ENCODE data around the gene CELSR2.

DNA sequence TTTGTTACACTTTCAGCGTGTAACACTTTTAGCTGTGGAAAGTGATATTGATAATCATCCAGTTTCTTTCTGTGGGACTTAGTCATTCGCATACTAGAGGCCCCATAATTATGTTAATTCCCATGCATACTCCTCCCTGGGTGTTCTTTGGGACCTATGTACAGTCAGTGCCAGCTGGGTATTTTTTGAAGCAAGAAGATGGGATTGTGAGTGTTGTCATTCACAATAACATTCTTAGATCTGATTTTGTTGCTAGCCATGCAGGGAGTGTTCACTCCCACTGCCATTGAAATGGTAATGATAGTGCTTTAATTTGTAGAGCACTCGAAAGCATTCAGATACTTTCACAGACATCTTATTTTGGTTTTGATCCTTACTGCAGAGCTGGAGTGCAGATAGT lies 24.0 kb upstream of the CELSR2 start:
- TF ChIP-seq, protein P1, sequence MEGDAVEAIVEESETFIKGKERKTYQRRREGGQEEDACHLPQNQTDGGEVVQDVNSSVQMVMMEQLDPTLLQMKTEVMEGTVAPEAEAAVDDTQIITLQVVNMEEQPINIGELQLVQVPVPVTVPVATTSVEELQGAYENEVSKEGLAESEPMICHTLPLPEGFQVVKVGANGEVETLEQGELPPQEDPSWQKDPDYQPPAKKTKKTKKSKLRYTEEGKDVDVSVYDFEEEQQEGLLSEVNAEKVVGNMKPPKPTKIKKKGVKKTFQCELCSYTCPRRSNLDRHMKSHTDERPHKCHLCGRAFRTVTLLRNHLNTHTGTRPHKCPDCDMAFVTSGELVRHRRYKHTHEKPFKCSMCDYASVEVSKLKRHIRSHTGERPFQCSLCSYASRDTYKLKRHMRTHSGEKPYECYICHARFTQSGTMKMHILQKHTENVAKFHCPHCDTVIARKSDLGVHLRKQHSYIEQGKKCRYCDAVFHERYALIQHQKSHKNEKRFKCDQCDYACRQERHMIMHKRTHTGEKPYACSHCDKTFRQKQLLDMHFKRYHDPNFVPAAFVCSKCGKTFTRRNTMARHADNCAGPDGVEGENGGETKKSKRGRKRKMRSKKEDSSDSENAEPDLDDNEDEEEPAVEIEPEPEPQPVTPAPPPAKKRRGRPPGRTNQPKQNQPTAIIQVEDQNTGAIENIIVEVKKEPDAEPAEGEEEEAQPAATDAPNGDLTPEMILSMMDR (IDR thresholded peaks at IDR 0.05): no peak
- TF ChIP-seq POLR2A (IDR thresholded peaks at IDR 0.05): no peak
